ENCODE measurements around the gene POFUT2.

Gene POFUT2

DNA sequence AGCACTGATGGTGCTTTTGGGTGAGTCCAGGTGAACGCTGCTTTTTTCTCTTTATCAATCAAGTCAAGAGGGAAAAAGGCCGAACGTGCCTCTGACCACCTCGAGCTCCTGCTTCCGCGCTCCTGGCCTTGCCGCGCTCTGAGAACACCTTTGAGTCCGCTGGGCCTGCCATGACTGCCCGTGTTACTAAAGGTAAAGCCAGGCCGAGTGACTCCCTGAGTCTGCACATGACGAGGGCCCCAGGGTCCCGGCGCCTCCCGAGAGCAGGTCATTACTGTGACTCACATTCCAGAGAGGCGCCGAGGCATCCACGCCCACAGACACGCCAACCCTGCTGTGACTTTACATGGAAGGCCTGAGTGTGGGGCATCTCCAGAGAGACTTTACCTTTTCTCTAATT, 11.1 kb downstream of the POFUT2 start:
- TF ChIP-seq, protein P1, sequence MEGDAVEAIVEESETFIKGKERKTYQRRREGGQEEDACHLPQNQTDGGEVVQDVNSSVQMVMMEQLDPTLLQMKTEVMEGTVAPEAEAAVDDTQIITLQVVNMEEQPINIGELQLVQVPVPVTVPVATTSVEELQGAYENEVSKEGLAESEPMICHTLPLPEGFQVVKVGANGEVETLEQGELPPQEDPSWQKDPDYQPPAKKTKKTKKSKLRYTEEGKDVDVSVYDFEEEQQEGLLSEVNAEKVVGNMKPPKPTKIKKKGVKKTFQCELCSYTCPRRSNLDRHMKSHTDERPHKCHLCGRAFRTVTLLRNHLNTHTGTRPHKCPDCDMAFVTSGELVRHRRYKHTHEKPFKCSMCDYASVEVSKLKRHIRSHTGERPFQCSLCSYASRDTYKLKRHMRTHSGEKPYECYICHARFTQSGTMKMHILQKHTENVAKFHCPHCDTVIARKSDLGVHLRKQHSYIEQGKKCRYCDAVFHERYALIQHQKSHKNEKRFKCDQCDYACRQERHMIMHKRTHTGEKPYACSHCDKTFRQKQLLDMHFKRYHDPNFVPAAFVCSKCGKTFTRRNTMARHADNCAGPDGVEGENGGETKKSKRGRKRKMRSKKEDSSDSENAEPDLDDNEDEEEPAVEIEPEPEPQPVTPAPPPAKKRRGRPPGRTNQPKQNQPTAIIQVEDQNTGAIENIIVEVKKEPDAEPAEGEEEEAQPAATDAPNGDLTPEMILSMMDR (IDR thresholded peaks at IDR 0.05; ENCODE audit: insufficient read depth, low read length) = no peak
- TF ChIP-seq POLR2AphosphoS5 (IDR thresholded peaks at IDR 0.05; ENCODE audit: low read depth) = no peak
- TF ChIP-seq SPI1 (IDR thresholded peaks at IDR 0.05; ENCODE audit: borderline replicate concordance, low read depth) = no peak
- H3K27ac ChIP-seq (replicated peaks) = no peak overlapping the region
- DNase-seq (ENCODE audit: low read depth in 1 of 2, low spot score in 1 of 2) = no peak
- H3K27me3 ChIP-seq (ENCODE audit: insufficient read depth, poor library complexity, severe bottlenecking) = no peaks in the 10 kb centered on the region
- H3K4me3 ChIP-seq (replicated peaks; ENCODE audit: insufficient read depth, low read length) = no peak overlapping the region

GRCh38 chr21:45270306-45270821, 17.3 kb downstream of the POFUT2 start:
- TF ChIP-seq, protein P1 (IDR thresholded peaks at IDR 0.05; ENCODE audit: insufficient read depth, low read length) = no peak
- no peak for TF ChIP-seq GABPA (IDR thresholded peaks at IDR 0.05; ENCODE audit: low read depth)
- no peak for TF ChIP-seq REST (IDR thresholded peaks at IDR 0.05; ENCODE audit: insufficient replicate concordance, low read depth)
- TF ChIP-seq POLR2AphosphoS5 (IDR thresholded peaks at IDR 0.05; ENCODE audit: low read depth) = no peak
- no peak for TF ChIP-seq SPI1 (IDR thresholded peaks at IDR 0.05; ENCODE audit: borderline replicate concordance, low read depth)
- no peak overlapping the region for H3K27ac ChIP-seq (replicated peaks)
- DNase-seq (ENCODE audit: low read depth in 1 of 2, low spot score in 1 of 2) = no peak
- H3K4me3 ChIP-seq (replicated peaks; ENCODE audit: insufficient read depth, low read length) = no peak overlapping the region
- H3K27me3 ChIP-seq (ENCODE audit: insufficient read depth, poor library complexity, severe bottlenecking) = no peaks in the 10 kb centered on the region

GRCh38 chr21:45269861-45270260, 17.8 kb downstream of the POFUT2 start:
- no peak overlapping the region for H3K27ac ChIP-seq (replicated peaks)
- no peak for DNase-seq (ENCODE audit: low read depth in 1 of 2, low spot score in 1 of 2)
- no peaks in the 10 kb centered on the region for H3K27me3 ChIP-seq (ENCODE audit: insufficient read depth, poor library complexity, severe bottlenecking)
- no peak overlapping the region for H3K4me3 ChIP-seq (replicated peaks; ENCODE audit: insufficient read depth, low read length)
- no peak for TF ChIP-seq POLR2AphosphoS5 (IDR thresholded peaks at IDR 0.05; ENCODE audit: low read depth)
- TF ChIP-seq SPI1 (IDR thresholded peaks at IDR 0.05; ENCODE audit: borderline replicate concordance, low read depth) = no peak
- TF ChIP-seq REST (IDR thresholded peaks at IDR 0.05; ENCODE audit: insufficient replicate concordance, low read depth) = no peak
- TF ChIP-seq, protein P1 (IDR thresholded peaks at IDR 0.05; ENCODE audit: insufficient read depth, low read length) = no peak
- no peak for TF ChIP-seq GABPA (IDR thresholded peaks at IDR 0.05; ENCODE audit: low read depth)

- Histone ChIP-seq H3K27me3 (ENCODE audit: insufficient read depth, poor library complexity, severe bottlenecking) (no peaks in the 10 kb centered on the region), H3K4me3 (replicated peaks; ENCODE audit: insufficient read depth, low read length) (no peak overlapping the region), H3K27ac (replicated peaks) (no peak overlapping the region)
- DNase-seq (ENCODE audit: low read depth in 1 of 2, low spot score in 1 of 2) = no peak
- TF ChIP-seq, protein P1 (IDR thresholded peaks at IDR 0.05; ENCODE audit: insufficient read depth, low read length) = no peak
- TF ChIP-seq REST (IDR thresholded peaks at IDR 0.05; ENCODE audit: insufficient replicate concordance, low read depth) (no peak), SPI1 (IDR thresholded peaks at IDR 0.05; ENCODE audit: borderline replicate concordance, low read depth) (no peak), POLR2AphosphoS5 (IDR thresholded peaks at IDR 0.05; ENCODE audit: low read depth) (no peak), GABPA (IDR thresholded peaks at IDR 0.05; ENCODE audit: low read depth) (no peak)
Observed at GRCh38 chr21:45267390-45267760, 20.3 kb downstream of the POFUT2 start.
